HG02763 (cell line): Measurements from ENCODE around the gene TSG101.
A peak's percentile ranks its signal among the peaks of the same experiment; 100 is the strongest.

Source experiments
- ATAC-seq: cut with Tn5 transposase; IDR thresholded peaks from one replicate; pipeline ENCODE4 v1.9.1; 2021; ENCODE audit warnings: mild to moderate bottlenecking, moderate library complexity; ENCODE audit not compliant: unreplicated experiment

TSG101 gene, protein sequence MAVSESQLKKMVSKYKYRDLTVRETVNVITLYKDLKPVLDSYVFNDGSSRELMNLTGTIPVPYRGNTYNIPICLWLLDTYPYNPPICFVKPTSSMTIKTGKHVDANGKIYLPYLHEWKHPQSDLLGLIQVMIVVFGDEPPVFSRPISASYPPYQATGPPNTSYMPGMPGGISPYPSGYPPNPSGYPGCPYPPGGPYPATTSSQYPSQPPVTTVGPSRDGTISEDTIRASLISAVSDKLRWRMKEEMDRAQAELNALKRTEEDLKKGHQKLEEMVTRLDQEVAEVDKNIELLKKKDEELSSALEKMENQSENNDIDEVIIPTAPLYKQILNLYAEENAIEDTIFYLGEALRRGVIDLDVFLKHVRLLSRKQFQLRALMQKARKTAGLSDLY

DNA sequence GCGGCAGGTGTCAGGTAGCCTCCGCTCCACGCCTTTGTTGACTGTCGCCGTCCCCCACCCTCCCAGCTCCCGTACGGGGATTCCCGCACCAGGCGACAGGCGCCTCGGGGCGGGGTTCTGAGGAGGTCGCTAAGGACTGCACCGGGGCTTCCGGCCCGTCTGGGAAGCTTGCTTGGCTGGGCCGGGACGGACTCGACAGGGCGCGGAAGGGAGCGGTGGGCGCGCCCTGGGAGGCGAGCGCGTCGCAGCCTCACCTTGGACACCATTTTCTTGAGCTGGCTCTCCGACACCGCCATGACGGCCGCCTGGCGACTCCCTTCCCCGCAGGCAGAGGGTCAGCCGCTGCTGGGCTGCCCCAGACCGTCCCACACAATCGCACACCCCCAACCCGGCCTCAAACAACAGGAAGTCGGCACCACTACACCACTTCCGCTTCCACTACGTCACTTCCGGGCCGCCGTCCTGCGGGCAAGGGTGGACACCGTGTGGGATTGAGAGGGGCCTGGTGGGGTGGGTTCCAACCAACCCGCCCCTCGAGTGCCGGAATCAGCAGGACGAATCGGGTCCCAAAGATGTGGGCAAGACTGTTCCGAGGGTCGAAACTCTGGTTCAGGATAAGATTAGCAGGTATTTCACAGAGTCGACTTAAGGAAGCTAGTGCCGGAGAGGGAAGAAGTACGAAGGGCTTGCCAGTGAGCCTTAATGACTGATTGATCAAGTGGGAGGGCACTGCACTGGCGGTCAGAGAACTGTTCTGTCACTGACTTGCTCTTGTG, at the start of gene TSG101:
Gene TSG101 (minus strand): TSS at position 422 of the 776 bp plus-strand sequence. CDS start 126 bp downstream, at position 296.
- ATAC-seq, result peak; percentile 95

DNA sequence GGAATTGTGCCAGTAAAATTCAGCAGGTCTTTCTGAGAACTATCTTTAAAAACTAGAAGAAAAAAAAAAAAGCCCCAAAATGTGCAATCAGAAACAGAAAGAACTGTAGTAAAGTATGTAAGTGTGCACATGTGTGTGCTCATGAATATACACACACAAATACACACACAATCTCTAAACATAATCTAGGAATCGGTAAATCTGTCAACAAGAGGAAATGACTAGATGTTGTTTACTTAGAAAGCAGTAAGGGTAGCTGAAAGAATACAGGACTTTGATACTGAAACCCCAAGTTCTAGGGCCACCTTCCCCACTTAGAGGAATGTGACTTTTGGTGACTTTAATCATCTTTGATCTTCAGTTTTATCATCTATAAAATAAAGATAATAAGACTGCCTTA, 48.6 kb upstream of the TSG101 start:
- no peak for ATAC-seq

DNA sequence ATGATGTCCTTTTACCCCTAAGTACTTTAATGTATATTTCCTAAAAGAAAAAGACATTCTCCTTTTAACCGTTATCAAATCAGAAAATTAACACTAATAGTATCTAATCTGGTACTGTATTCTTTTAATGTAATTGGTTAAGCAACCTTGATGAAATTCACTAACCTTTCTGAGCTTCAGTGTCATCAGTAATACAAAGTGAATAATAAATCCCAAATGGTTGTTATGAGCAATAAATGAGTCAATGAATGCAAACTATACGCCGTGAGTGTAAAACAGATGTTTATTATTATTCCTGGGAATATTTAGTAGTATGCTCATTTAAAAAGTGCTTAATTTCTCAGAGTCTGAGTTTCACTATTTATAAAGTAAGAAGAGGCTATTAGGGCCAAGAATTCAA, 40.3 kb upstream of the TSG101 start:
- ATAC-seq, result no peak

DNA sequence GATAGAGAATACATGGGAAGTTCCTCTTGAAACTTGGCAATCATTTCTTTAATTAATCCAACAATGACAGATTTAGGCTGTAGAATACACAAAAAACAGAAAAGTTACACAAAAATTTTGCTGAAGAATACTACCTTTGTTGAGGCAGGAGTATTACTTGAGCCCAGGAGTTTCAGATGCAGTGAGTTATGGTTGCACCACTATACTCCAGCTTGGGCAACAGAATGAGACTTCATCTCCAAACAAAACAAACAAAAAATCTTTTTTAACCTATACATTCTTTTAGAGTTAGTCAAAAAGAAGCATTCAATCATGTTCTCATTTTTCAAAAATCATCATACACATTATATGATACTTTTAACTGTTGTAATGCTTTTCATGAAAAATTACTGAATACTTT, 39.7 kb upstream of the TSG101 start:
- no peak for ATAC-seq

DNA sequence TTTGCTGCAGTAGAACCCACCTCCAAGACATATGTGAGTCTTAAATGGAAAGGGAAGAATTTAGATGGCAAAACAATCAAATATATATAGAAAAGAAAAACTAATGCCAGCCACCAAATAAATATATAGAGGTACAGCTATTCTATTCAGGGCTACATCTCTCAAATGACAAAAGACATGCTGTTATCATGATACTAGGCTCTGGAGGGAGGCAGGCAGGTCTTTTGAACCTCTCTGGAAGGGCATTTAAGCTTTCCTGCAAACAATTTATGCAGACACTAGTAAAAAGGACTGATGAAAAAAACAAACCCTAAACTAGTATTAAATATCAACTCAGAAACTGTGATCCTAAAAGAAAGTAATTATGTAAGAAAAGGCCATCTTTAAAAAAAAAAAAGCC, 37.4 kb upstream of the TSG101 start:
- ATAC-seq, result no peak

DNA sequence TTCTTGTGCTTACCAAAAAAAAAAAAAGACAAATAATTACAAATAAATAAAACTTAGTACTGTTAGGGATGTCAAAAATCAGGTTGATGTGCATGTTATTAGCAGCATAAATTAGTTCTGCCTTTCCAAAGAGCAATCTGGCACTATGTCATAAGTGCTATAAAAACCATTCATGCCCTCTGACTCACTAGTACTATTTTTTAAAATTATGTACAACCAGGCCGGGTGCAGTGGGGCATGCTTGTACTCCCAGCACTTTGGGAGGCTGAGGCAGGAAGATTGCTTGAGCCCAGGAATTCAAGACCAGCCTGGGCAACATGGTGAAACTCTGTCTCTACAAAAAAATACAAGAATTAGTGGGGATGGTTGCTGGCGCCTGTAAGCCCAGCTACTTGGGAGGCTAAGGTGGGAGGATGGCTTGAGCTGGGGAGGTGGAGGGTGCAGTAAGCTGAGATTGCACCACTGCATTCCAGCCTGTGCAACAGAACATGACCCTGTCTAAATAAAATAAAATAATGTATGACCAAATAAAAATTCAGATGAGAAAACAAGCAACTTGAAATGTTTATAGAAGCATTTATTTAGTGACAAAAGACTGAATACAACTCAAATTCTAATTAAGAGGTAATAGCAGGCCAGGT, 36.5 kb upstream of the TSG101 start:
- ATAC-seq, result no peak

DNA sequence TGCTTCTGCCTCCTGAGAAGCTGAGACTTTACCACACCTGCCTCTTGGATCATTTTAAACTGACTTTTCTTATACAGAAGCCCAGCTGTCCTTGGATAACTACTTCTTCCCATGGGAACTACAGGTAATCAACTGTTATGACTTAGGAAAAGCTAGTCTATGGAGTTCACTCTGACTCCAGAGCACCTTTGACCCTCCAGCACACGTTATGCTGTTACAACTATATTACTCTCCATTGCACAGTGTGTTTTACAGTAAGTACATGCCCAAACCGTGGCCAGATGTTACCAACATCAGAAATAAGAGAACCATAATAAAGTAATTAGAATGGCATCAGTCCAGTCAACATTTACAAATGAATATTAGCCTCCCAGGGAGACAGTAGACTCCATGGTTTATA, 21.3 kb upstream of the TSG101 start:
- ATAC-seq, result no peak

DNA sequence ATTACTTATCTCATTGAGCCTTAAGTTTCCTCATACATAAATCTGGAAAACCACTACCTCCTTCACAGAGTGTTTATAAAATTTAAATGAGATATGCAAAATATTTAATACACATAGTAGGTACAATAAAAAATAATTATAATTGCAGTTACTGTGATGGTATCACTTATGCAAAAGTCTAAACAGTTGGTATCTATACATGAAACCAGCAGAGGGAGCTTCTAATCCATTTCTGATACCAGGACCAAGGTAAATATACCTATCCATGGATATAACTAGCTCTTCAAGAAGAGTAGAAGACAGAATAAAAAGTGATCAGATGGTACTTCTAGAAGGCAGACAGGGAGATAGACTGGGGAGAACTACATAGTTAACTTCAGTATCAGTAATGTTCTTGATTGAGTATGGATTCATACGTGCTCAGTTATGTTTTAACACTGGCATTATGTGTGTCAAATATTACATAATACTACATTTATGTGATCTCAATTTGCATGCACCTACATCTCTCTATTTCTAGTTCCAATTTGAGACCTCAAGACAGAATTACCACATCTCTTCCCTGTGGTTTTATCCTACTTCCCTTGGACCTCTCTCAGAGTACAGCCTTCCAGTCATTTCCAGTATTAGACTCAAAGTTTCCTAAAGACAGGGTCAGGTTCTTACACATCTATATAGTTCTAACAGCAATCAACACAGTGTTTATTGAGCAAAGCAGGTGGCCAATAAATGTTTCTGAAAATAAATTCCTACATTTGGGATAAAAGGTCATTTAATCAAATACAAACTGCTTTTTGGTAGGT, 13.7 kb upstream of the TSG101 start:
- ATAC-seq, result no peak

DNA sequence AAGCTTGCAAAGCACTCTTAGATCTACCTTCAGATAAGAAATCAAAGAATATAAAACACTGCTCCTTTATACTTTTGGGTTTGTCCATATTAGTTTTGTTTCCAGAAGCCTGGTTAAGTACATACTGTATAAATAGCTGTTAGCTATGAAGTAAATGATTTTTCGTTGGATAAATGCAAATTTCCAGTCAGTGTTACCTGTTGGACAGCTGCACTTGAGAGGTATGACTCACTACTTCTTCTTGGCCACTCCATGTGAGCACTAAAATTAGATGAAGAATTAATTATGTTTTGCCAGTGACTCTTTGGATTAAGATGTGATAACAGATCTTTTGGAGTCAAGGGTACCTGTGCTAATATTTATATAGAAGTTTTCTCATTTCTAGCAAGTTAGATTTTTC, 9.5 kb upstream of the TSG101 start:
- no peak for ATAC-seq

DNA sequence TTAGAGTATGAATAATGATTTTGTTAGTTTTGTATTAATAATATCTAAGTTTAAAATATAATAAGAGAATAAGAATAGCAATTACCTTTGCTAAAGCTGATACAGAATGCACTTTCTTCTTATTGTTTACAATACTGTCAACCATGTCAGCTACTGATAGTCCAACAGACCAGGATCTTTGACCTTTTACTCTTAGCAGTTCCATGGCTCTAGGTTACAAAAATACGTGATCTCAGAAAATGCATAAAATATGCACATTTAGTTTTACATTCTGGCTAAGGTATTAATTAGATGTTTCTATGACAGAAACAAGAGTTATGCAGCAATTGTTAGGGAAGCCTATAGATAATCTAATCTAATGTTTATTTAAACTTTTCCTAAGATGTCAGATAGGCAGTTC, 7.5 kb upstream of the TSG101 start:
- no peak for ATAC-seq

DNA sequence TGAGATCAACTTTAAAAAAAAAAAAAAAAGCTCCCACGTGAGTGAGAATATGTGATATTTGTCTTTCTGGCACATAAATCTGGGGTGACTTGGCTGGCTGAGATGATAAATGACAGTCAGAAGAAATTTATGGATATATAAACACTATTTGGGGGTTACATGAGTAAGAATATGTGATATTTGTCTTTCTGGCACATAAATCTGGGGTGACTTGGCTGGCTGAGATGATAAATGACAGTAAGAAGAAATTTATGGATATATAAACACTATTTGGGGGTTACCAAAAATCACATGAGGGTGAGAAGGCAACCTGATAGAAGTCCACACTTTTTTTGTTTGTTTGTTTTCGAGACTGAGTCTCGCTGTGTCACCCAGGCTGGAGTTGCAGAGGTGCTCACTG, 6.6 kb upstream of the TSG101 start:
- ATAC-seq, result no peak

DNA sequence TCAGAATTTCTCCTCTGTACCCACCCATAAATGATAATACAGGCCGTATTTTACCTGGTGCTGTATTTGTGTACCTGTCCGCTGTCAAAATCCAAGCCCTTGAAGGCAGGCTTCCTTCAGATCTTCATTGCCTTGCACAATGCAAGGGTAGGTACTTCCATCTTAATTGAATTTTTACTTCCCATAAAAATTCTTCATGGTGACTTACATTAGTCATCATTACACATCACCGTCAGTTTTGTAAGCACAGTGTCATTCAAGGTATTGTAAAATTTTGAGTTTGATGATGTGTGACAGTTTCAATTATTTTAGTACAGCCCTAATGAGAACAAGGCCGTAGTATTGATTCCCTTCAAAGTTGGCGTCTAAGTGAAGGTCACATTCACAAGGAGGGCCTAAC, 770 bp upstream of the TSG101 start:
- ATAC-seq, result no peak

DNA sequence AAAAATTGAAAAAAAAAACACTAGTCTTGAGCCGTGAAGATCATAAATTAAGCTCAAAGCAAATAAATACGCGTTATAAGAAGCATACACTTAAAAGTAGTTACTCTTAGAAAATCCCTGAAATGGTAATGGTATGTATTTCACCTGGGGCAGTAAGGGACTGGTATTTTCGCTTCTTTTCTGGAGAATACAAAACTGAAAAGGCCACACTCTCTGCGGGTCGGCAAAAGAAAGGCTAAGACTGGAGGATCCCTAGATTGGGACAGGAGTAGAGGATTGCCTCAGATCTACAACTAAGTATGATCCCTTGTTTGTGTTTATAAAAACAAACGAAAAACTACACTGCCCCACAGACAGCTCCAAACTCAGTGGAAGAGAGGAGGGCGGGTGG, 617 bp downstream of the TSG101 start:
- no peak for ATAC-seq

DNA sequence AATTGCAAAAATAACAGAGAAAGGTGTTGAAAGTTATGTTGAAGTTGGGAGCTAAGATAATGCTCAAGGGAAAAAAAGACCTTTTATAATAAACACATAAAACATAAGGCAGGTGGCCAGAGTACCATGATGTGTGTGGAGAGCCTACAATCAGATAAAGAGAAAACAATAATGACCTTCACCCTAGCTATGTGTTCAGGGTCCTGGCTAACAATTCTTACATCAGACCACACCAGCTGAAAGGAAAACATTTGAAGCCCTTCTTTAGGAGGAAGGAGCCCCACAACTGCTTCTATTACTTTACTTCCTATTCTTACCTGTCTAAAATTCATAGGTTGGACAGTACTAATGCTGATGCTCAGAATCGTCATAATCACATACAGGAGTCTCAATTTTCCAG, 2.5 kb downstream of the TSG101 start:
- ATAC-seq, result no peak

DNA sequence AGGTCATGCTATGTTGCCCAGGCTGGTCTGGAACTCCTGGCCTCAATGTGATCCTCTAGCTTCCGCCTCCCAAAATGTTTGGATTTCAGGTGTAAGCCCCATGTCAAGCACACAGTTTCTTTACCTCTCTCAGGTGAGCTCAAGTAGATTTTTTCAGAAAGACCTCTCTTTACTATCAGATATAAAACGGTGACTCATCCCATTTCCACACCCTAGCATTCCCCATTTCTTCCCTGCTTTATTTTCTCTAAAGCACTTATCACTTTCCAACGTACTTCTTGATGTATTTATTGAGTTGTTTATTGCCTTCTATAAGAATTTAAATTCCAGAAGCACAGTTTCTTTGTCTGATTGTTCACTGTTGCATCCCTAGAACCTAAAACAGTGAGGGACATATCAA, 3.7 kb downstream of the TSG101 start:
- ATAC-seq, result no peak

DNA sequence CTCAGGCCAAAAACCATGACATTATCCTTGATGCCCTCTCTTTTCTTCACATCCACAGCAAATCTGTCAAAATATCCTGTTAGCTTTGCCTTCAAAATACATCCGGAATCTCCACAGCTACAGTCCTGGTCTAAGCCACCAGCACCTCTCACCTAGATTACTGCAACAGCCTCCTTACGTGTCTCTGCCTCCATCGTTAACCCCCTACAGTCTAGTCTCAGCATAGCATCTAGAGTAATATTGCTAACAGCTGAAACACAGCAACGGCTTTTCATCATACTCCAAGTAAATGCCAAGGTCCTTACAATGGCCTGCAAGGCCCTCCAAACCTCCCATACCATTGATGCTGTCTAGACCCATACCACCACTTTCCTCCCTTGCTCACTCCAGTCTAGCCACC, 4.4 kb downstream of the TSG101 start:
- ATAC-seq, result no peak

DNA sequence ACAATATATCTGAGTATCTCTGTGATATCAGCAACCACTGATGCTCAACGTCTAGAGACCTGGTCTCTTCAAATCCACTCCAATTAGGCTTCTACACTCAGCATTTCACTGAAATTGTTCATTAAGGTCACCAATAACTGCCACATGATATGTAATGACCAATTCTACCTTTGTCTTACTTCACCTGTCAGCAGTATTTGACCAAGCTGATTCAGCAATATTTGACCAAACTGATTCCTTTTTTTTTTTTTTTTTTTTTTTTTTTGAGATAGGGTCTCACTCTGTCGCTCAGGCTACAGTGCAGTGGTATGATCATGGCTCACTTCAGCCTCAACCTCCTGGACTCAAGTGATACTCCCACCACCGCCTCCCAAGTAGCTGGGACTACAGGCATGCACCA, 5.6 kb downstream of the TSG101 start:
- no peak for ATAC-seq

DNA sequence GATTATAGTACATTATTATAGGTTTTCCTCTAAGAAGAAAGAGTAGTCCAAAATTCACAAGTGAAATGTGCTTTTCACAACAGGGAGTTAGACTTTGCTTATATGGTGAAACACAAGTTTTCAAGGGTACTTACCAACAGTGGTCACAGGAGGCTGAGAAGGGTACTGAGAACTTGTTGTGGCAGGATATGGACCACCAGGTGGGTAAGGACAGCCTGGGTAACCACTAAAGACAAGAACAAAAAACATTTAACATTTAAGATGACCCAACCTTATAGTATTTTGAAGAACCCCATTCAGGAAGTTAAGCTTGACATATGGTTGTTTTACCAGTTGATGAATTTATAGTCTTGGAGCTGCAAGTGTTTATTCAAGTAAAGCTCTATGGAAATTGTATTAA, 24.4 kb downstream of the TSG101 start:
- no peak for ATAC-seq

DNA sequence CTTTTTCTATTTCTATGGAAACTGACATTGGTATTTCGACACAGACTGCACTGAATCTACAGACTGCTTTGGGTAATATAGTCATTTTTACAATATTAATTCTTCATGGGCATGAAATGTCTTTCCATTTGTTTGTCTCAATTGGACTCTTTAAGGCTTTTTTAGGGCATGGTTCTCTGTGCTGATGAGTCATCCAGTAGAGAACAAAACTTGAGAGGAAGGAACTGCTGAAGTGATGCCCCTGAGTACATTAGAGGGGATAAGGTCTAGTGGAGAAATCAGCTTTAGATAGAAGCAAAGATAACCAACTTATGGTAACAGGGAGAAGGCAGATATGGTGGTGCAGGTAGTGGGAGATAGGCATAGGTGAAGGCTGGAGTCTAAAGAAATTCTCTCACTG, 25.1 kb downstream of the TSG101 start:
- ATAC-seq, result no peak

DNA sequence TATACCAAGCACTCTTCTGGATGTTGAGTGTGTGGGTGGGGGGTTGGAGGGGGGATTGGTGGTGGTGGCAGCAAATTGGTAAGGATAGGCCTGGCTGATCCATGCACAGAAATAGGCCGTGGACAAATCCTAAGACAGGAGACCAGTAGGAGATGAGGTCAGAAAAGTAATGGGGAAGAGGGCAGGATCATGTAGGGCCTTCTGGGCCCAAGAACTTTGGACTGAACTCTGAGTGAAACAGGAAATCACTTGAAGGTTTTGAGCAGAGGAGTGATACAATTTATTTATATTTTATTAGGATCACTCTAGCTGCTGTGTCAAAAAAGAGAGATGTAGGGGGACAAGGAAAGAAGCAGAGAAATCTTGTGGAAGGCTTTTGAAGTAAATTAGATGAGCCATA, 28.7 kb downstream of the TSG101 start:
- no peak for ATAC-seq

DNA sequence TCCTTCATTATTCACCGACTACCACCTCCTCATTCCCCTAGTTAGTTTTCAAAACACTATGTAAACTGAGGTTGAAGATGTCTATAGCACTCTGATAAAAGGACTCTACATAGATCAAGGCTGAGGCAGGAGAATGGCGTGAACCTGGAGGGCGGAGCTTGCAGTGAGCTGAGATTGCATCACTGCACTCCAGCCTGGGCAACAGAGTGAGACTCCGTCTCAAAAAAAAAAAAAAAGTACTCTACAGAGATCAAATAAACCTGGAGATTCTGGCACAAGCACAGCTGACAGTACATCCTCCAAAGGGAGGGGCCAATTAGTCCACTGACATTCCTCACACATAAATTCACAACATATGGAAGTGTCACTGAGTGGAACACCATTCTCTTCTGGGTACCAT, 31.0 kb downstream of the TSG101 start:
- no peak for ATAC-seq
